PFSK-1 (cell line): ENCODE data around the gene PANK3.

Experiments
- POLR2AphosphoS5 ChIP-seq: IDR thresholded peaks from 2 replicates; pipeline ENCODE4 v1.6.1; 2012; ENCODE audit warnings: low read depth, mild to moderate bottlenecking, control low read depth, low read length, moderate library complexity
- TAF1 ChIP-seq: IDR thresholded peaks from 2 replicates; pipeline ENCODE4 v1.6.1; 2012; ENCODE audit warnings: low read length, control low read depth, borderline replicate concordance; ENCODE audit not compliant: insufficient read depth

GRCh38 chr5:168607946-168608345 lies 28.8 kb upstream of the PANK3 start:
- no peak for TF ChIP-seq POLR2AphosphoS5
- TF ChIP-seq TAF1, result no peak
